Fibroblast of peridontal ligament (primary cell): ENCODE results near the gene GCHFR.

ENCODE experiments used
- DNase-seq: peaks from one replicate; pipeline ENCODE4 v3.0.0-alpha.2; 2010; ENCODE audit errors: extremely low read depth

GCHFR gene

GRCh38 chr15:40763801-40764628, at the start of gene GCHFR:
Gene GCHFR (plus strand): TSS chr15:40764068. CDS start chr15:40764181, 113 bp downstream.
- DNase-seq, result peak; percentile 35

- no peak for DNase-seq
Measured at GRCh38 chr15:40714144-40714543, 49.7 kb upstream of the GCHFR start.

- DNase-seq, result no peak
Measured at GRCh38 chr15:40716165-40716564, 47.7 kb upstream of the GCHFR start.

GRCh38 chr15:40721701-40722100, 42.2 kb upstream of the GCHFR start:
- DNase-seq, result peak; percentile 33

GRCh38 chr15:40722354-40722753, 41.5 kb upstream of the GCHFR start:
- no peak for DNase-seq

- DNase-seq, result peak; percentile 31
Measured at GRCh38 chr15:40722934-40723333, 40.9 kb upstream of the GCHFR start.

- DNase-seq, result no peak
Measured at GRCh38 chr15:40723919-40724318, 39.9 kb upstream of the GCHFR start.

- DNase-seq, result no peak
Measured at GRCh38 chr15:40731034-40731433, 32.8 kb upstream of the GCHFR start.

- no peak for DNase-seq
Measured at GRCh38 chr15:40736575-40736974, 27.3 kb upstream of the GCHFR start.

- no peak for DNase-seq
Measured at GRCh38 chr15:40737048-40737447, 26.8 kb upstream of the GCHFR start.

GRCh38 chr15:40739047-40739446, 24.8 kb upstream of the GCHFR start:
- no peak for DNase-seq

GRCh38 chr15:40739854-40740253, 24.0 kb upstream of the GCHFR start:
- DNase-seq, result no peak

- DNase-seq, result no peak
Measured at GRCh38 chr15:40743485-40743901, 20.4 kb upstream of the GCHFR start.

- peak; percentile 67 for DNase-seq
Measured at GRCh38 chr15:40743921-40744814, 19.7 kb upstream of the GCHFR start.

GRCh38 chr15:40744815-40745152, 19.1 kb upstream of the GCHFR start:
- no peak for DNase-seq

- peak; percentile 51 for DNase-seq
Measured at GRCh38 chr15:40746916-40747418, 16.9 kb upstream of the GCHFR start.

- no peak for DNase-seq
Measured at GRCh38 chr15:40747685-40748631, 15.9 kb upstream of the GCHFR start.

- DNase-seq, result no peak
Measured at GRCh38 chr15:40749151-40749630, 14.7 kb upstream of the GCHFR start.

GRCh38 chr15:40750885-40751284, 13.0 kb upstream of the GCHFR start:
- DNase-seq, result no peak

- DNase-seq, result no peak
Measured at GRCh38 chr15:40751745-40752144, 12.1 kb upstream of the GCHFR start.

GRCh38 chr15:40754574-40754882, 9.3 kb upstream of the GCHFR start:
- peak; percentile 6 for DNase-seq
